ENCODE measurements around the gene SAMD7.

SAMD7 gene

GRCh38 chr3:169907944-169908343, 3.4 kb upstream of the SAMD7 start:
- no peak for DNase-seq (ENCODE audit: low read depth)

GRCh38 chr3:169913323-169913722, 2.0 kb downstream of the SAMD7 start:
- no peak for DNase-seq (ENCODE audit: low read depth)

- no peak for DNase-seq (ENCODE audit: low read depth)
Measured at GRCh38 chr3:169914321-169914720, 2.9 kb downstream of the SAMD7 start.

DNA sequence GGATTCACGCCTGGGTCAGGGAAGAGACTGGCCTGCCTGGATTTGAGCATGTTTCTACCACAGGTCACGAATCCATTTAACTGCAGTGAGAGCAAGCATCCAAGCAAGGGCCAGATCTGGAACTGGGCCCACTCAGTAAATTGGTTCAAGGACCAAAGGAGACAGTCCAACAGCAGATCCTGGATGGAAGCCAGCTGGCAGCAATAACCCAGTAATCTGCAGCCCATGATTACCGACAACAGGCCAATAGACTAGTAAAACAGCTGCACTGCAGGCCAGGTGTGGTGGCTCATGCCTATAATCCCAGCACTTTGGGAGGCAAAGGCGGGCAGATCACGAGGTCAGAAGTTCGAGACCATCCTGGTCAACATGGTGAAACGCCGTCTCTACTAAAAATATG, 11.8 kb downstream of the SAMD7 start:
- DNase-seq (ENCODE audit: low read depth) = no peak

DNA sequence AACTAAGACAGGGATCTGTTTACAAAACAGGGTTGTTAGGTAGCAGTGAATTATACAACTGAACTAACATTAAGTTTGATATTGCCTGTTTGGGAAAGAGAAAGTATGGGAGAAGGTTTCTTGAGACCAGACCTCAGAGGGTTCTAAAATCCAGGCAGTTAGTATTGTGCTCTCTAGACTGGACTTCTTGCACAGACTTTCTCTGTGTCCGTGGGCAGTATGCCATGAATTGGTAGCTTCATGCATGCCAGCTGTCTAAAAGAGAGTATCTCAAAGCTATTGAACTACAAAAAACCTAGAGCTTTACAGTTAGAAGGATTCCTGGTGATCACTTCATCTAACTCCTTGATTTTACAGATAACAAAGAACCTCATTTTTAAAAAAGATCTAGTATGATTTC, 12.5 kb downstream of the SAMD7 start:
- no peak for DNase-seq (ENCODE audit: low read depth)

GRCh38 chr3:169929830-169930519, 18.6 kb downstream of the SAMD7 start:
- no peak for DNase-seq (ENCODE audit: low read depth)

GRCh38 chr3:169930843-169931242, 19.5 kb downstream of the SAMD7 start:
- DNase-seq (ENCODE audit: low read depth) = no peak

DNA sequence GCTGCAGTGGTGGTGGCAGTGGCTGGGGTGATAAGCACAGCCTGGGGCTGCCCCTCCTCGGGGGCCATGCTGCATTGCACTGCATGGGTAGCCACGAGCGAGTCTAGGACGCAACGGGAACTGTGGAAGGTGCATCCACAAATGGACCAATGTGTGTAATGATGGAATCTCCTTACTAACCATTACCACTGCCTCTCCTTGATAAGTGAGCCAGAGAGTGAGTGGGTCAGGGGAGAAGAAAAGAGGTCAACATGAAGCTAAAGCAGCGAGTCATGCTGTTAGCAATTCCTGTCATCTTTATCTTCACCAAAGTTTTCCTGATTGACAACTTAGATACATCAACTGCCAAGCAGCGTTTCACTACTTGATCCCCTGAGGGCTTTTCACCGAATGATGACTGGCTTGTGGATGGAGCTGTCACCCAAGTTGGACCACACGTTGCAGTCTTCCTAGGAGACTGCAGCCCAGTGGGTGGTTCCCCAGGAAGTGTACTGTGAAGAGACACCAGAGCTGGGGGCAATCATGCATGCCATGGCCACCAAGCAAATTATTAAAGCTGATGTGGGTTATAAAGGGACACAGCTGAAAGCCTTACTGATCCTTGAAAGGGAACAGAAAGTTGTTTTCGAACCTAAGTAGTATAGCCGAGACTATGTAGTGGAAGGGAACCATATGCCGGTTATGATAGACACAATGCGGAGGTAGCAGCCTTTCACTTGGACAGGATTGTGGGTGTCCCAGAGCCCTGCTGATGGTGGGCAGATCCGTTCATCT, 20.6 kb downstream of the SAMD7 start:
- no peak for DNase-seq (ENCODE audit: low read depth)

DNA sequence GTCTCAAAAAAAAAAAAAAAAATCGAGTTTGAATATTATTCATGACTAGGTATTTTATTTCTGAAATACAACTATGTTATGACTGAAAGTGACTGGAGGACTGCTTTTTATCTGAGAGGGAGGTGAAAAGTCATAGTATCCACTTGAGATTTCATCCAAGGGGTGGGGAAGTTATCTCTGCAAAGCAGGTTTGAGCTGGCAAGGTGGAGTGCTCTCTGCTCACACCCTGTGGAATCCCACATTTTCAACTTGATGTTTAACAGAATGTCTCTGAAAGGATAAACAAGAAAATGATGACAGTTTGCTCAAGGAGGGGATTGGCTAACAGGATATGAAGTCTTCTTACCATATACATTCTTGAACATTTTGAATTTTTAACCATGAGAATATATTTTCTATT, 27.9 kb downstream of the SAMD7 start:
- no peak for DNase-seq (ENCODE audit: low read depth)

DNA sequence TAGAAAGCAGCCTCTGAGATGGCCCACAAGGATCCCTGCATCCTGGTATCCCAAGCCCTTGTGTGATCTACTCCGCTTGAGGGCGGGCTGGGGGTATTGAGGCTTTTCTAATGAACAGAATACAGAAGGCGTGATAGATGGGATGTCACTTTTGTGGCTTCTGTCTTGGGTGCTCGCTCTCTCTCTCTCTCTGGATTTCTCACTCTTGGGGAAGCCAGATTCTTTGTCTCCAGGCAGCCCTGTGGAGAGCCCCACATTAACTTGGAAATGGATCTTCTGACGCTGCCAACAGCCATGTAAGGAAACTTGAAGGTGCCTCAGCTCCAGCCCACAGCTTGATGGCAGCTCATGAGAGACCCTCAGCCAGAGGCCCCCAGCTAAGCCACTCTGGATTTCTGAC, 28.4 kb downstream of the SAMD7 start:
- DNase-seq (ENCODE audit: low read depth) = no peak

DNA sequence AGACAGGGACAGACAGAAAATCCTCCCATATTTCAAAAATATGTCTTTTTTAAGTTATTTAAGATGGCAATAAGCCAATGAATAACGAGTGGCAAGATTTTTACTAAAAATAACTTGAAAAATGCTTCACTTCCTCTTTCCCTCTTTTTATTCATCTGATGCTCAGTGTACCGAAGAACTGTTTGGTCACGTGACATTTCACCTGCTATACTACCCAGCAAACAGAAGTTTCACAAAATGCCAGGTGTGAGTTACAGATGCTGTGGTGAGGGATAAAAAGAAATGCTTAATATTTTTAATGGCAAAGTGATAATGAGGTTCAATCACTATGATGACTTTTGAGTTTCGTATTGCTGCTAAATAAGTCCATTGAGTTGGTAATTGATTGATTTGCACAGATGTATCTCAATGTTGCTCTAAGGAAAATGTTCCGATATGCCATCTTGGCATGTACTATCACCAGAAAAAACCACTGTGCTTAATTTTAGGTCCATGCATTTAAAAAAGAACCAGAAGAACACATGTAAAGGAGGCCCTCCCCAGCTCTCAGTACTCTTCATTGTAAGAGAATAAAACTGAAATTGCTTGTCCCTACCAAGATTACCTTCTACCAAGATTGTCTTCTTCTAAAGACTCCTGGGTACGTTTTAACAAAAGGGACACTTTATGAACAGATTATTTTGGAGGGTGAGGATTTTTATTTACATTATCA, 29.3 kb downstream of the SAMD7 start:
- DNase-seq (ENCODE audit: low read depth) = no peak

DNA sequence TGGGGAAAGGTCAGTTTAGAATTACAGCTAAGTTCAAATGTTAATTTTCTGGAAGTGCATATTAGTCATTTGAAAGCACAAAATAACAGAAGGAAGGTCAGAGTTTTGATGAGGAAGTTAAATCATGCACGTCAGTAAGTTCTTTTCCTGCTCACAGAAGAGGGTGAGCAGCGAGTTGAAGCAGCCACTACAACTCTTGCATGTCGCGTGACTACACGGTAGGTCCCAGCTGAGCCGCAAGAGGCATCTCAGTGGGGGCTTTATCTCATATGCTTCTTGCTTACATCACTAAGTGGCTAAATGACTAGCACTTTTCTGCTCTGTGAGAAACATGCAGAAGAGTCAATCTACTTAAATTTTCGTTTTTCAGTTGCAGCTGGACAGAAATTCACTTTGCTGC, 33.9 kb downstream of the SAMD7 start:
- DNase-seq (ENCODE audit: low read depth) = no peak

DNA sequence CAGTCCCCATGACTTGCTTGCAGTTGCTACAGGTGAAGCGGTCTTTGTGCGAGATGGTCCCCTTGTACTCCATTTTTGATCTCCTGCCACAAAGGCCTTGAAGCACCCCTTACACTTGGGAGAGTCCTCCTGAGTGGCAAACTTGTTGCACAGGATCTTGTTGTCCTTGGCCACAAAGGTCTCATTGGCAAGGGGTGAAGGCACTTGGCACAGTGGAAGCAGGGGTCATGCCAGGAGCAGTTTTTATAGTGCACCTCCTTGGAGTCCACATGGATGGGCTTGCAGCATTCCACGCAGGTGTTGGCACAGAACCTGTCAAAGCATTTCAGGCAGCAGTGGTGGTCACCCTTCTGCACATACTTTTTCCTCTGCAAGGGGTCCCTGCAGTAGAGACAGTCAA, 35.0 kb downstream of the SAMD7 start:
- DNase-seq (ENCODE audit: low read depth) = no peak

DNA sequence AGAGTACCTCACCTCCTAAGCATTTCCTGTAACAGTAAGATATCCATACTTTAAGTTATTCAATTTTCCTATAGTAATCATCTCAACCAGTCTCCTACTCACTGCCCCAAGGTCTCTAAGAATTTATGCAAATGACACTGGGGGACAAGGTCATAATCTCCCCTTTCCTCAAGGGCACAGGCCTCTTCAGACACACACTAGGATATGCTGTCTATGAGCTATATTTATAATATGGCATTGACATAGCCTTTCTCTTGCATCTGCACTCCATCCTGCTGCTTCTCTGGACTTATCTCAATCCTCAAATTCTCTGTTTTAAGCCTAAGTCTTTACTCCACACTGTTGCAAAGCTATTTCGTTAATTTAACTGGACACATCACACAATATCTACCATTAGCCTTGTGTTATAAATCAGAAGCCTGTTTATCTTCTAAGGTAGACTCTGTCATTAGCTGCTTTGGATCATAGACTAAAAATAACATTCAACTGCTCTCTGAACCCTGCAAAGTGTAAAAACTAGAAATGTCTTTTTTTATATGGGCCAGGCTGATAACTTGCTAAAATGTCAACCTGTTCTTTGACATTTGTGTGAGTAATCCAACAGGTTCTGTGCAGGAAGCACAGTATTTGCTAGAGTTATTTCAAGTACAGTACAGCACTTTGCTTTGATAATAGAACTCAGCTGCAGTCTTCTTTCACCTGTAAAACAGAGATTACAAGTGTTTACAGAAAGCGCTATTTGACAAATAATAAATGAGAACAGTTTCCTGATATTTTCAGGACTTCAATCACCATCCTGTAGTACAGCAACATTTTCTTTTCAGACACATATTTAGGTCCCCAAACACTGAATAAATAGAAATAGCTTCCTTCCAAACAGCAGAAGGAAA, 37.4 kb downstream of the SAMD7 start:
- no peak for DNase-seq (ENCODE audit: low read depth)

GRCh38 chr3:169952045-169952444, 40.7 kb downstream of the SAMD7 start:
- no peak for DNase-seq (ENCODE audit: low read depth)

- no peak for DNase-seq (ENCODE audit: low read depth)
Measured at GRCh38 chr3:169953462-169954141, 42.2 kb downstream of the SAMD7 start.

DNA sequence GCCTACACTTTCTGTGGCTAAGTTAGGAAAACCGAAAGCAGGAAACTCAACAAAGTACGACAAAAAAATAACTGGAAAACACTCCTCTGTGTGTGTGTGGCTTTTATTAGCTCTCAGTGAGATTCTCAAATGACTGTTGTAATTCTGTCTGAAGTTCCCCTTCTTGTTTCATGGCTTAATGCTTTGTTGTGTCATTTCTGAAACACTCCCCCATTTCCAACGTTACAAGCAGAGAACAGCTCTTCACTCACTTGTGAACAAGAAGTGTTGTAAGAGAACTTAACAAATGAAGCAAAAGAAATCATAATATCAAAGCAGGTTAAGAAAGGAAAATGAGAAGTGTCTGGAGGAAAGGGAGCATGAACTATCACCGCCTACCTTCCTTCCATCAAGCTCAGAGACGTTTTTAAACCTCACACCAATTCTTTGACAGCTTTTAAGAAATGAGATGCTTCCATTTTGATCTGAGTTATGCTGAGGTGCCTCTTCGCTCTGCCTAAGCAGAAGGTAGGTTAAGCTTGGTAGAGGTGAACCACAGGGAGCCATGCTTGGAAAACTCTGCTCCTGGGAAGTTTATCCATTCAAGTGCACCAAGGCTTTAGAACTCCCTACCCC, 42.9 kb downstream of the SAMD7 start:
- DNase-seq (ENCODE audit: low read depth) = no peak

GRCh38 chr3:169955406-169955805, 44.0 kb downstream of the SAMD7 start:
- DNase-seq (ENCODE audit: low read depth) = no peak

DNA sequence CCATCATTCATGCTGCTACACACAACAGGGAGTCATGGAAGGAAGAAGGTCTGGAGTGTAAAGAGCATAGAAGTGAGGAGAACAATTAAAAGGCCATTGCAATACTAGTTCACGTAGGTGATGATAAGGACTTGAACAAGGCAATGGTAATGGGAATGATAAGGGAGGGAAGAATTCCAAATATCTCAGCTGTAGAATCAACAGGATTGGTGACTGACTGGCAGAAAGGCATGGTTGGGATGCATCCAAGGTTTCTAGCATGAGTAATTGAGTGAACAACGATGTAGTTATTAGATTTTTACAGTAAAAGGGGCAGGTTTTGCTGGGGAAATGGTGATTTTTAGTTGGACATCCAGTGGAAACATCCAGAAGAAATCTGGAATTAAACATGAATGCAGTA, 52.8 kb downstream of the SAMD7 start:
- DNase-seq (ENCODE audit: low read depth) = no peak

DNA sequence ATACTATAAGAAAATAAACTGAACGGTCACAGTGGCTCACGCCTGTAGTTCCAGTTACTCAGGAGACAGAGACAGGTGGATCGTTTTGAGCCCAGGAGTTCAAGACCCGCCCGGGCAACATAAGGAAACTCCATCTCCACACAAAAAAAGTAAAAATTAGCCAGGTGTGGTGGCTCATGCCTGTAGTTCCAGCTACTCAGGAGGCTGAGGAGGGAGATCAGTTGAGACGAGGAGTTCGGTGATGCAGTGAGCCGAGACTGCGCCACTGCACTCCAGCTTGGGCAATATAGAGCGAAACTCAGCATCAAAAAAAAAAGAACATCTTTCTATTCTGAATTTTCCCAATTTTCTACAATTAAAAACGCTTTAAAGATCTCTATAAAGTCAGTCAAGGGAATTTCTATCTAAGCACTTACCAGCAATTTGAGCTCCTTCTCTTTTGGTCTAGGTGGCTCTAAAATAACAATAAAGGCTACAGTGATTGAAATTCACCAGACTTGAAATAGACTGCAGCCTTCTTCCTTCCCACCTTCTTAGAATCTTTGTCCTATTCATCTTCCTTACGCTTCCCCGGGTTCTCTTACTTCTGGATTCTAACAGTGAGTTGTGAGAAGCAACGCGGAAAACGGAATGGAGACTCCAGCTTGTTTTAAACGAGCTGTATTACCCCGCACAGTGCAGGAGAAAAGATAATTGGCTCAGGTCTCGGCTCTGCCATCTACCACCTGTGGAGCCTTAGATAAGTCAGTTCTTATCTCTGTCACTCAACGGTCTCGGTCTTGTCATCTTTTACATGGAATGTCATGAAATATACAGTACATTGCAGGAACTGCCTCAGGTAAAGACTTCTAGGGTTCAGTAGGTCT, 54.4 kb downstream of the SAMD7 start:
- DNase-seq (ENCODE audit: low read depth) = no peak
